HCT116 (cell line): ENCODE measurements around the gene TAMALIN. TPM values are rescaled to one million over a fixed set of nuclear protein-coding genes. Genes with fewer than 3 reads are reported as not detected.

Experiments
- ATAC-seq: fragments of 200-7000 bp; cut with Tn5 transposase; 2 replicates; pipeline ENCODE4 v1.9.1; 2020; ENCODE audit warnings: mild to moderate bottlenecking, moderate library complexity
- BruUV-seq: library from RNA; stranded (reverse); fragments of 400-500 nt; replicated peaks from 2 replicates; lab custom pipeline; 2021; lab: Mats Ljungman, UMichigan
- CTCF ChIA-PET: fragments of 300-600 bp; sonication (Branson Sonifier 250); formaldehyde crosslinking; loops from one replicate; lab custom pipeline; 2021; ENCODE audit warnings: antibody characterized with exemption; lab: Charles Lee
- POLR2A ChIA-PET: fragments of 300-600, 350-600 bp; sonication (Branson Sonifier 250); formaldehyde crosslinking; loops from one replicate; lab custom pipeline; 2021; ENCODE audit warnings: antibody characterized with exemption; lab: Charles Lee
- RAD21 ChIA-PET, 2 experiments: fragments of 300-600 bp; sonication (Branson Sonifier 250); formaldehyde crosslinking; loops; one replicate each; lab custom pipeline; 2023; ENCODE audit warnings: low total read pairs in 2 of 2; ENCODE audit not compliant: uncharacterized antibody in 2 of 2, unreplicated experiment in 2 of 2, low non-redundant PET in 1 of 2; lab: Charles Lee
- DNase-seq: peaks from one replicate; pipeline ENCODE4 v3.0.0-alpha.2; 2010; ENCODE audit warnings: low read depth, low spot score
- H2AFZ ChIP-seq: fragments of 200-600 bp; shearing (Covaris generic), sonication (generic); 2 replicates; pipeline ENCODE4 v1.6.1; 2017; ENCODE audit warnings: low read depth, mixed run types, mixed read lengths, antibody characterized with exemption, low read length; ENCODE audit not compliant: poor library complexity, severe bottlenecking
- H3K27ac ChIP-seq: 2 replicates; pipeline ENCODE4 v1.5.1; 2012; ENCODE audit warnings: low read depth, low read length
- H3K27me3 ChIP-seq: fragments of 200-600 bp; sonication (generic); 2 replicates; pipeline ENCODE4 v1.6.1; 2016; ENCODE audit warnings: mixed run types, low read length, mixed read lengths; ENCODE audit not compliant: insufficient read depth
- H3K36me3 ChIP-seq, 2 experiments: fragments of 200-500 bp in 1 of 2; fragments of 200-600 bp in 1 of 2; sonication (Bioruptor generic) in 1 of 2; sonication (generic) in 1 of 2; 2 replicates each; pipeline versions ENCODE4 v1.5.1 to v1.6.1; 2014 to 2016; ENCODE audit warnings: low read length in 2 of 2, inconsistent platforms in 1 of 2, mixed read lengths in 1 of 2, mixed run types in 1 of 2; ENCODE audit not compliant: insufficient read depth in 2 of 2, control insufficient read depth in 1 of 2
- H3K4me1 ChIP-seq, 2 experiments: fragments of 200-600 bp in 1 of 2; sonication (generic) in 1 of 2; 2 replicates each; pipeline versions ENCODE4 v1.5.1 to v1.6.1; 2012 to 2017; ENCODE audit warnings: low read length in 2 of 2, inconsistent platforms in 1 of 2, mild to moderate bottlenecking in 1 of 2, mixed read lengths in 1 of 2, mixed run types in 1 of 2, moderate library complexity in 1 of 2; ENCODE audit not compliant: insufficient read depth in 2 of 2, control insufficient read depth in 1 of 2
- H3K4me2 ChIP-seq: fragments of 200-600 bp; sonication (generic); 2 replicates; pipeline ENCODE4 v1.6.1; 2017; ENCODE audit warnings: mixed run types, low read length, mixed read lengths
- H3K4me3 ChIP-seq, 2 experiments: fragments of 200-600 bp in 1 of 2; sonication (generic) in 1 of 2; replicated peaks in 1 of 2; 2 replicates each; pipeline ENCODE4 v1.5.1; 2011 to 2016; ENCODE audit warnings: low read length in 2 of 2, control low read depth in 1 of 2, low read depth in 1 of 2, mild to moderate bottlenecking in 1 of 2, mixed read lengths in 1 of 2, mixed run types in 1 of 2
- H3K79me2 ChIP-seq: fragments of 200-600 bp; sonication (generic); 2 replicates; pipeline ENCODE4 v1.6.1; 2017; ENCODE audit warnings: mild to moderate bottlenecking, mixed run types, low read length, moderate library complexity, mixed read lengths; ENCODE audit not compliant: insufficient read depth
- H3K9ac ChIP-seq: fragments of 200-600 bp; sonication (generic); 2 replicates; pipeline ENCODE4 v1.6.1; 2016; ENCODE audit warnings: low read length, mixed read lengths
- H3K9me2 ChIP-seq: fragments of 200-600 bp; sonication (generic), shearing (Covaris generic); 2 replicates; pipeline ENCODE4 v1.6.1; 2017; ENCODE audit warnings: mixed run types, mild to moderate bottlenecking, moderate library complexity; ENCODE audit not compliant: insufficient read depth
- H3K9me3 ChIP-seq, 2 experiments: fragments of 200-500 bp in 1 of 2; fragments of 200-600 bp in 1 of 2; sonication (Bioruptor generic) in 1 of 2; sonication (generic) in 1 of 2; 2 replicates each; pipeline ENCODE4 v1.6.1; 2014 to 2017; ENCODE audit warnings: low read length in 2 of 2, mixed read lengths in 2 of 2, inconsistent platforms in 1 of 2, low read depth in 1 of 2, mild to moderate bottlenecking in 1 of 2, mixed run types in 1 of 2, moderate library complexity in 1 of 2; ENCODE audit not compliant: control insufficient read depth in 1 of 2, insufficient read depth in 1 of 2
- H4K20me1 ChIP-seq: fragments of 200-600 bp; sonication (generic), shearing (Covaris generic); 2 replicates; pipeline ENCODE4 v1.6.1; 2017; ENCODE audit warnings: mixed run types, mild to moderate bottlenecking, moderate library complexity; ENCODE audit not compliant: insufficient read depth
- CBX3 ChIP-seq: IDR thresholded peaks from 2 replicates; pipeline ENCODE4 v1.6.1; 2012; ENCODE audit warnings: low read depth
- ELF1 ChIP-seq: IDR thresholded peaks from 2 replicates; pipeline ENCODE4 v1.6.1; 2012; ENCODE audit warnings: low read depth, borderline replicate concordance
- FOSL1 ChIP-seq: IDR thresholded peaks from 2 replicates; pipeline ENCODE4 v1.6.1; 2012; ENCODE audit warnings: low read depth
- JUND ChIP-seq: IDR thresholded peaks from 2 replicates; pipeline ENCODE4 v1.6.1; 2012
- POLR2A ChIP-seq: IDR thresholded peaks from 2 replicates; pipeline ENCODE4 v1.7.0; 2011; ENCODE audit warnings: borderline replicate concordance; ENCODE audit not compliant: insufficient read depth, insufficient read length; ENCODE audit errors: extremely low read depth
- POLR2AphosphoS5 ChIP-seq: IDR thresholded peaks from 2 replicates; pipeline ENCODE4 v1.6.1; 2011; ENCODE audit warnings: mild to moderate bottlenecking, low read depth, low read length, moderate library complexity
- RAD21 ChIP-seq: IDR thresholded peaks from 2 replicates; pipeline ENCODE4 v1.6.1; 2012; ENCODE audit warnings: low read depth, mild to moderate bottlenecking
- SIN3A ChIP-seq: IDR thresholded peaks from 2 replicates; pipeline ENCODE4 v1.6.1; 2012; ENCODE audit warnings: low read depth
- SP1 ChIP-seq: IDR thresholded peaks from 2 replicates; pipeline ENCODE4 v1.6.1; 2012; ENCODE audit warnings: low read depth
- SRF ChIP-seq: IDR thresholded peaks from 2 replicates; pipeline ENCODE4 v1.6.1; 2012; ENCODE audit warnings: low read depth
- TCF7L2 ChIP-seq: IDR thresholded peaks from 2 replicates; pipeline ENCODE4 v1.7.0; 2011; ENCODE audit warnings: borderline replicate concordance, inconsistent platforms; ENCODE audit not compliant: insufficient read depth, insufficient read length; ENCODE audit errors: extremely low read depth
- YY1 ChIP-seq: IDR thresholded peaks from 2 replicates; pipeline ENCODE4 v1.6.1; 2011; ENCODE audit warnings: low read length, low read depth, moderate library complexity, mild to moderate bottlenecking; ENCODE audit not compliant: insufficient replicate concordance; ENCODE audit errors: extremely low read depth
- ZFX ChIP-seq: fragments of 450-650 bp; IDR thresholded peaks from 2 replicates; pipeline ENCODE4 v1.6.1; 2017
- ZNF274 ChIP-seq: fragments of 200-500 bp; sonication (Bioruptor generic); IDR thresholded peaks from 2 replicates; pipeline ENCODE4 v1.6.1; 2014; ENCODE audit warnings: mild to moderate bottlenecking, low read depth, low read length, inconsistent platforms
- intact Hi-C: fragments of 100-400 bp; cut with micrococcal nuclease; formaldehyde crosslinking; loops from 2 replicates; pipeline ENCODE4 v1.10.0; 2022
- total RNA-seq: library from RNA; stranded (reverse); gene quantifications from one replicate; pipeline ENCODE4 v1.2.1, GENCODE V29; 2021; ENCODE audit not compliant: unreplicated experiment
- TF ChIP-seq, protein P1 (sequence below): IDR thresholded peaks from 2 replicates; pipeline ENCODE4 v1.6.1; 2012
- TF ChIP-seq, protein P2 (sequence below): IDR thresholded peaks from 2 replicates; pipeline ENCODE4 v1.6.1; 2012; ENCODE audit warnings: low read depth
- TF ChIP-seq, protein P3 (sequence below), 3 experiments: fragments of 200-600 bp in 1 of 3; sonication (generic) in 1 of 3; IDR thresholded peaks in 2 of 3; conservative IDR thresholded peaks in 1 of 3; 2 replicates each; pipeline ENCODE4 v1.5.1; 2012 to 2017; ENCODE audit warnings: low read depth in 2 of 3, low read length in 2 of 3, antibody characterized with exemption in 1 of 3, borderline replicate concordance in 1 of 3, control low read depth in 1 of 3, mild to moderate bottlenecking in 1 of 3, mixed read lengths in 1 of 3, mixed run types in 1 of 3, moderate library complexity in 1 of 3; ENCODE audit not compliant: insufficient read depth in 1 of 3

Gene TAMALIN
- total RNA-seq, 1 experiment from 2014 or later: 1.1 TPM

DNA sequence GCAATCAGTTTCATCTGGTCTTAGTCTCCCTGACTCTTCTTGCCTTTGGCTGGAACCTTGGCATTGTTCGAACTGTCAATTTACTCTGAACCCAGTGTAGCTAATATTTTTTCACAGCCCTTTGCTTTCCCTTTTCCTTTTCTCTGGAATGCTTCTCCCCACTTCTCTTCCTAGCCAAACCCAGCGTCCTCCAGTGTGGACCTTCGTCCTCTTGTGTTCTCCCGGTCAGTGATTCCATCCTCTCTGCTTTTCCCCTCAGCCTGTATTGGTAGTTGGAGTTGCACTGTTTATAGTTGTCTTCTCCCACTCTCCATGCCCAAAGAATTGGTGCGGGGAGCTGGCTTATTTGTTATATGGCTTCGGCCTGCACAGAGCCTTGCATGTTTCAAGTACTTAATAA lies 45.9 kb upstream of the TAMALIN start:
- Histone ChIP-seq H3K9ac (no peak overlapping the region), H3K79me2 (peaks cover 83% of the 10 kb centered on the region), H3K27me3 (no peaks in the 10 kb centered on the region), H4K20me1 (no peaks in the 10 kb centered on the region), H3K27ac (no peak overlapping the region), H3K9me2 (no peaks in the 10 kb centered on the region), H2AFZ (no peak overlapping the region), H3K36me3 (peaks cover 0 to 4% of the 10 kb centered on the region in 2 experiments; a peak in 1 of 4 replicates), H3K9me3 (no peaks in the 10 kb centered on the region), H3K4me2 (no peak overlapping the region), H3K4me3 (no peak overlapping the region), H3K4me1 (peaks cover 13 to 23% of the 10 kb centered on the region in 2 experiments)
- intact Hi-C loops: no loop called here
- ChIA-PET POLR2A (no interaction called here), RAD21 (no interaction called here), CTCF (interaction anchor here (3.0 kb wide), 1 partner anchor 11 kb away, joined by 14 read pairs; no protein-coding TSS in a partner anchor)
- no peak for ATAC-seq
- TF ChIP-seq, protein P1, sequence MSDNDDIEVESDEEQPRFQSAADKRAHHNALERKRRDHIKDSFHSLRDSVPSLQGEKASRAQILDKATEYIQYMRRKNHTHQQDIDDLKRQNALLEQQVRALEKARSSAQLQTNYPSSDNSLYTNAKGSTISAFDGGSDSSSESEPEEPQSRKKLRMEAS: no peak
- TF ChIP-seq, protein P2, sequence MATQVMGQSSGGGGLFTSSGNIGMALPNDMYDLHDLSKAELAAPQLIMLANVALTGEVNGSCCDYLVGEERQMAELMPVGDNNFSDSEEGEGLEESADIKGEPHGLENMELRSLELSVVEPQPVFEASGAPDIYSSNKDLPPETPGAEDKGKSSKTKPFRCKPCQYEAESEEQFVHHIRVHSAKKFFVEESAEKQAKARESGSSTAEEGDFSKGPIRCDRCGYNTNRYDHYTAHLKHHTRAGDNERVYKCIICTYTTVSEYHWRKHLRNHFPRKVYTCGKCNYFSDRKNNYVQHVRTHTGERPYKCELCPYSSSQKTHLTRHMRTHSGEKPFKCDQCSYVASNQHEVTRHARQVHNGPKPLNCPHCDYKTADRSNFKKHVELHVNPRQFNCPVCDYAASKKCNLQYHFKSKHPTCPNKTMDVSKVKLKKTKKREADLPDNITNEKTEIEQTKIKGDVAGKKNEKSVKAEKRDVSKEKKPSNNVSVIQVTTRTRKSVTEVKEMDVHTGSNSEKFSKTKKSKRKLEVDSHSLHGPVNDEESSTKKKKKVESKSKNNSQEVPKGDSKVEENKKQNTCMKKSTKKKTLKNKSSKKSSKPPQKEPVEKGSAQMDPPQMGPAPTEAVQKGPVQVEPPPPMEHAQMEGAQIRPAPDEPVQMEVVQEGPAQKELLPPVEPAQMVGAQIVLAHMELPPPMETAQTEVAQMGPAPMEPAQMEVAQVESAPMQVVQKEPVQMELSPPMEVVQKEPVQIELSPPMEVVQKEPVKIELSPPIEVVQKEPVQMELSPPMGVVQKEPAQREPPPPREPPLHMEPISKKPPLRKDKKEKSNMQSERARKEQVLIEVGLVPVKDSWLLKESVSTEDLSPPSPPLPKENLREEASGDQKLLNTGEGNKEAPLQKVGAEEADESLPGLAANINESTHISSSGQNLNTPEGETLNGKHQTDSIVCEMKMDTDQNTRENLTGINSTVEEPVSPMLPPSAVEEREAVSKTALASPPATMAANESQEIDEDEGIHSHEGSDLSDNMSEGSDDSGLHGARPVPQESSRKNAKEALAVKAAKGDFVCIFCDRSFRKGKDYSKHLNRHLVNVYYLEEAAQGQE: no peak
- TF ChIP-seq RAD21: no peak
- TF ChIP-seq ZFX: no peak
- no peak for TF ChIP-seq SRF
- TF ChIP-seq FOSL1: no peak
- TF ChIP-seq POLR2AphosphoS5: no peak
- no peak for TF ChIP-seq ELF1
- TF ChIP-seq SIN3A: no peak
- no peak for TF ChIP-seq YY1
- TF ChIP-seq JUND: no peak
- TF ChIP-seq ZNF274: no peak
- no peak for TF ChIP-seq POLR2A
- no peak for TF ChIP-seq SP1
- no peak for TF ChIP-seq CBX3
- TF ChIP-seq TCF7L2: no peak
- TF ChIP-seq, protein P3, sequence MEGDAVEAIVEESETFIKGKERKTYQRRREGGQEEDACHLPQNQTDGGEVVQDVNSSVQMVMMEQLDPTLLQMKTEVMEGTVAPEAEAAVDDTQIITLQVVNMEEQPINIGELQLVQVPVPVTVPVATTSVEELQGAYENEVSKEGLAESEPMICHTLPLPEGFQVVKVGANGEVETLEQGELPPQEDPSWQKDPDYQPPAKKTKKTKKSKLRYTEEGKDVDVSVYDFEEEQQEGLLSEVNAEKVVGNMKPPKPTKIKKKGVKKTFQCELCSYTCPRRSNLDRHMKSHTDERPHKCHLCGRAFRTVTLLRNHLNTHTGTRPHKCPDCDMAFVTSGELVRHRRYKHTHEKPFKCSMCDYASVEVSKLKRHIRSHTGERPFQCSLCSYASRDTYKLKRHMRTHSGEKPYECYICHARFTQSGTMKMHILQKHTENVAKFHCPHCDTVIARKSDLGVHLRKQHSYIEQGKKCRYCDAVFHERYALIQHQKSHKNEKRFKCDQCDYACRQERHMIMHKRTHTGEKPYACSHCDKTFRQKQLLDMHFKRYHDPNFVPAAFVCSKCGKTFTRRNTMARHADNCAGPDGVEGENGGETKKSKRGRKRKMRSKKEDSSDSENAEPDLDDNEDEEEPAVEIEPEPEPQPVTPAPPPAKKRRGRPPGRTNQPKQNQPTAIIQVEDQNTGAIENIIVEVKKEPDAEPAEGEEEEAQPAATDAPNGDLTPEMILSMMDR (IDR thresholded peaks at IDR 0.05 in 2 of 3, conservative IDR thresholded peaks at IDR 0.05 in 1 of 3; ENCODE audit: borderline replicate concordance in 1 of 3, insufficient read depth in 1 of 3, low read depth in 2 of 3, low read length in 2 of 3): no peak
- DNase-seq: no peak
- no TSS peak for BruUV-seq
